HG02981 (cell line): ENCODE results near the gene TFAP2E.

Experiments used
- ATAC-seq: cut with Tn5 transposase; IDR thresholded peaks from one replicate; pipeline ENCODE4 v1.9.1; 2021; ENCODE audit warnings: mild to moderate bottlenecking, moderate library complexity; ENCODE audit not compliant: unreplicated experiment

Gene TFAP2E

GRCh38 chr1:35640380-35641232 is 67.5 kb downstream of the TFAP2E start:
- ATAC-seq: no peak

DNA sequence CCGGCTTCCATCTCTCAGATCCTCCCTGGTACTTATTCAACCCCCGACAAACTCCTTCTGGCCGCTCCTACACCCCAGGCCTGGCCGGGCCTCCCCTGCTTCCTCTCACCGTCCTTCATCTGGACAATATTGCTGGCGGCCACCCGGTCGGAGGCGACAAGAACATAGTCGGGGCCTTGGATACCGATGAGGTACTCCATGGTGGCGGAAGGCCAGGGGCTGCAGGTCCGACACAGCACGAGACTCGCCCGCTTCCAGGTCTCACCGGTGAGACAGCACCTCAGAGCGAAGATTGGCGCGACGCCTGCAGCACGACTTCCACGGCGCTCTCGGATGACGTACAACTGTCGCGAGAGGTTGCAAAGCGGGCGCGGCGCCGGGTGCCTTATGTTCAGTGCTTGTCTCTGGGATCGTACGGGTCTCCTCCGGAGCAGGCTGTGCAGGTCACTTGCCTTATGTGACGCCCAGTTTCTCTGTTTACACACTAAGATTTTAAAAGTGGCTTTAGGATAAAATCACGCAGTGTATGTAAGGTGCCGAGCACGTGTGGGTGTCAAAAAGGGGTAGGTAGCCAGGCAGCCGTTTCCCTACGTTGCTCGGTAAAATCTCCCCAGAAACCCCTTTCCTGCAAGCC is 68.2 kb downstream of the TFAP2E start, which contains the start of gene PSMB2:
Gene PSMB2, minus strand, starts transcription at position 294 of the 634 bp plus-strand sequence. Its CDS starts 94 bp downstream, at position 200.
- peak; percentile 82 for ATAC-seq

- ATAC-seq: no peak
Observed at GRCh38 chr1:35642471-35642955, 69.4 kb downstream of the TFAP2E start.

DNA sequence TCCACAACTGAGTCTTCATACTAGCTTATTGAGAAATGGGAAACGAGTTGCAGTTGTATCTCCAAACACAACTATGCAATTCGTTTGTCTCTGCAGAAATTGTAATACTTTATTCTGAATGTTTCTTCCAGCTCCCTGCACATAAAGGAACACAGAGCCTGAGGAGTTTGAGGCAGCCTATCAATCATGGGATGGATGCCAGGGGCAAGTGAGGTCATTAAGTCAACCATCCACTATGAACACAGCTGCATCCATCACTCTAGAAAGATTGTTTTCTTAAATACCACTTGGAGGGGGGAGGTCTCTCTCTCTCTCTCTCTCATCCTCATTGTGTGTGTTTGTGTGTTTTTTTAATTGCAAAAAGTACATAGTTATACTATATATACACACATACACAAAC is 71.1 kb downstream of the TFAP2E start:
- ATAC-seq: no peak
